ENCODE data around the gene OSBPL8.
A peak's percentile ranks its signal among the peaks of the same experiment; 100 is the strongest.

The OSBPL8 gene

DNA sequence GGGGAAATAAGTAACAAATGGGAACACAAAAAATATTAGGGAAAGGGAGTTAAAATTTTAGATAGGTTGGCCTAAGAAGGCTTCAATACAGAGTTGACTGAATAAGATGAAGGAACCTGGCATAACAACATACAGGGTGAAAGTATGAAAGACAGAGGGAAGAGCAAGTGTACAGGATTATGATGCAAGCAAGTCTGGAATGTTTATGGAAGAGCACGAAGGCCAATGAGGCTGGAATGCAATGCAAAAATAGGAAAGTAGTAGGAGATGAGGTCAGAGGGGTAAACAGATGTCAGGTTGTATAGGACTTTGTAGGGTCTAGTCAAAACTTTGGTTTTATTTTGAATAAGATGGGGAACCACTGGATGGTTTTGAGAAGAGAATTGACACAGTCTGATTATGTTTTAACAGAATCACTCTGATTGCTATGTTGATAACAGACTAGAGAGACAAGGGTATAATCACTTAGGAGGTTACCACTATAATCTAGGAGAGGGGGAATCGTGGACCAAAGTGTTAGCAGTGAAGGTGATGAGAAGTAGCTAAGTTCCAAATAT is 96.8 kb downstream of the OSBPL8 start:
- DNase-seq = no peak

DNA sequence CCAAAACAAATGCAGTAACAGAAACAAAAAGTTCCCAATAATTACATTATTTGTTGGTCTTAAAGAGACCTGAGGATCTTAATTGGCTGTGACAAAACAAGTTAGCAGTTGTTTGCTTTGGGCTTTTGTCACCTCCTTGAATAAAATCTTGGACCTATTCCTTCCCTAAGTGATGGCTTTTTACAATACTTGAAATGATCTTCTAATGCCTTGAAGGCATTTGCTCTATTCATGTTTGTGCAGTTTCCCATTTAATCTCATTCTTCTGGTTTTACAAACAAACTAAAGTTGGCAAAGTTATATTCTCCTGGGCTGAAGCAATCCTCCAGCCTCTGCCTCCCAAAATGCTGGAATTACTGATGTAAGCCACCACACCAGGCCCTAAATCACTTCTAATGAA is 98.8 kb downstream of the OSBPL8 start:
- no peak for DNase-seq

DNA sequence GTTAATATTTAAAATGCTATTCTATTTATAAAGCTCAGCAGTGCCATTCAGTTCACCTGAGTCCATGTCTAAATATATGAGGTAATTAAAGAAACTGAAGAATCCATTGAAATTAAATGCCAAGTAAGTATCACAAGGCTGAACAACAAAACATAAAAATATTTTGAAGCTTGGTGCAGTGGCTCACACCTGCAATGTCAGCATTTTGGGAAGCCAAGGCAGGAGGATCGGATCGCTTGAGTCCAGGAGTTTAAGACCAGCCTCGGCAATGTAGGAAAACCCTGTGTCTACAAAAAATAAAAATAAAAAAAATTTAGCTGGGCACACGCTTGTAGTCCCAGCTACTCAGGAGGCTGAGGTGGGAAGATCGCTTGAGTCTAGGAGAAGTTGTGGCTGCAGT is 101.8 kb downstream of the OSBPL8 start:
- DNase-seq = no peak

DNA sequence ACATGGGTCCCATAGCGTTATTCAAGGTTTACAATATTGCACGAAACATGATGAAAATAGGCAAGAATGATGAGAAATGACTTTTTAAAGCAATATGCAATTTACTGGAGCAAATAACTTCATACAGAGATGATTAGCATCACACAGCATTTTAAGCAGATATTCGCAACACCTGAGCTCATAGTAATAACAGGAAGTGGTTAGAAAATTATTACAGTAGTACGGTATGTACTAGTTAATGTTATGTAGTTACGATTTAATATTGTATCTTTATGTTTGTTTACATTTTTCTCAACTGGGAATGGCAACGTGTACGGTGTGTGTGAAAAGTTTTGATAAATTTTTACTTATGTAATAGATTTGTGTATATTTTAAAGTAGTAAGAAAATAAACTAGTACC is 102.6 kb downstream of the OSBPL8 start:
- no peak for DNase-seq

DNA sequence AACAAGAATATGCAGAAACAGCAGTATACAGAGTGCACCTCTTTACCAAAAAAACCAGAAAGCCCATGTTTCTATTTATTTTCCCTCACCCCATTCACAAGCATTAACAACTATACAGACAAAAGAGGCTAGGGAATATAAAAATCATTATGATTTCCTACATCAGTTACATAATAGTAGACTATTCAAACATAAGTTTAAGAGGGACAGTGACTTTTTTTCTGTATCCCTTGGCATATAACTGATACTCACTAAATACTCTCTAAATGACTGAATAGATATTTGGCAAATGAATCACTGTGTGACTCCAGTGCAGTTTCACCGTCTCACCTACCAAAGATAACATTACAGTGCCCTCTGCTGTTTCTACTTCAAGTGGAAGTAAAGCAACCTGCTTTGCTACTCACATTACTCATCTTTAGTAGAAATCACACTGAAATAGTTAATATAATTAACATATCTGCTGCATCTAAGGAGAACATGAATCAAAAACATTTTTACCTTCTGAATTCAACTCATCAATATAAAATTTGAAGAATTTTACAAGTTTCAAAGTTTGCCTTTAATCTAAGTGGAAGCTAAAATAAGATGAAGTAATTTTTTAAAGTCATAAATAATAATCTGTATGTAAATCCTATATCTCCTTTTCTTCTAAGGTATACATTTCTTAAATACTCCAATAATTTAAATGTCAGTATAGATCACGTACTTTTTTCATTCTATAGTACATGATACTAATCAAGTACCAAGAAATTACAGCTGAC is 103.8 kb downstream of the OSBPL8 start:
- peak in 1 of 2 donors; percentile 12 for DNase-seq

DNA sequence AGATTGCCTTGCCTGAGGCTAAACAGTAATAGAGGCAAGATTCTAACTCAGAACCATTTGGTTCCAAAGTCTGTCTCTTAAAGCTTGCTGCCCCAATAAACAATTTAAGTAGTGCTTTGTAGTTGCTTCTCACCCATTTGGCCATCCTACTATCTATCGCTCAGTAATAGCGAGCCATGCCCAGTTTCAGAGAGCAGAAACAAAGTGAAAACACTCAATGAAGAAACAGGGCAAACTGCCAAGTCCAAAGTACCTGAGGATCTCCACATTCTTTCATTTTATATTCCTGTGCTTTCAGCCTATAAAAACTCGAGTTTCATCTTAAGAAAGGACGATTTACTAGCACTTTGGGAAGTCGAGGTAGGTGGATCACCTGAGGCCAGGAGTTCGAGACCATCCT is 108.0 kb downstream of the OSBPL8 start:
- DNase-seq = no peak

DNA sequence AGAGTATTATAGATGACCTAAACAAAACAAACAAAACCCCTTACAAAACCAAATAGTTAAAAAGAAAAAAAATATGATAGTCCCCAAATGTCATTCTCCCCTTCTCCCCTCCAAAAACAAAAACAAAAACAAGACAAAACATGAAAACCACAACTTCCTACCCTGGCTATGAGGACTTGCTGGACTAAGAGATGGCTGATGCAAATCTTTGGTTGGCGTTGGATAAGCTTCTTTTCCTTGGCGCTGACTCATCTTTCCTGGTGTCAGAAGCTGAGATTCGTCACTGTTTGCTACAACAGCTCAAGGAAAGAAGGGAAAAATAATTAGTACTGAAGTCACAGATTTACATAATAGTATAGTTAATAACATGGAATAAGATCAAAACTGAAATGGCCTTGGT is 108.9 kb downstream of the OSBPL8 start:
- no peak for DNase-seq

DNA sequence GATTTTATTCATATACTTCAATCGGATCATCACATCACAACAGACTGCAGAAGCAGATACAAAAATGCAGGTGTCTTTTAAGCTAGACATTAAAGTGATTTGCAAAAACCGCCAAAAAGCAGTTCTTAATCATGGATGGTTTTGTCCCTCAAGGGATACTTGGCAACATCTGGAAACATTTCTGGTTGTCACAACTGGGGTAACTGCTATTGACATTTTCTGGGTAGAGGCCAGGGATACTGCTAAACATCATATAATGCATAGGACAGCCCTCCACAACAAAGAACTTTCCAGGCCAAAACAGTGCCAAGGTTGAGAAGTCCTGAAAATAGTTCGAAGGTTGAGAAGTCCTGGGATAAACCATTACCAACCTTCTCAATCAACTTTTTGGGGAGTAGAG is 109.6 kb downstream of the OSBPL8 start:
- no peak for DNase-seq

DNA sequence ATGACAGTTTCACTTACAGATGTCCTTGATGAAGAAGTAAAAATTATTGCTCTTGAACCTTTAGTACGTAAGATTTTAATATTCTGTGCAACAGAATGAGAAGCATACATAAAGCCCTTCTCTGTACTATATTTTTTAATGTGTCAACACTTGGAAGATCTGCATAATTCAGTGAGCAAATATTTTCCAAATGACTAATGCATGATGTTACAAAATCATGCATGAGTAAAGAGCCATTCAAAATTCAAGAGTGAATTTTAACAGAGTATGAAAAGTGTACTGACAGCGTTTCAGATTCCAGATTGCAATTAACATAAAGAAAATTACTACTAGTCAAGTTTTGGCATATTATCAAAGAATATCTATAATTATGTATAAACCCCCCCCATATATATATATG is 110.0 kb downstream of the OSBPL8 start:
- no peak for DNase-seq

DNA sequence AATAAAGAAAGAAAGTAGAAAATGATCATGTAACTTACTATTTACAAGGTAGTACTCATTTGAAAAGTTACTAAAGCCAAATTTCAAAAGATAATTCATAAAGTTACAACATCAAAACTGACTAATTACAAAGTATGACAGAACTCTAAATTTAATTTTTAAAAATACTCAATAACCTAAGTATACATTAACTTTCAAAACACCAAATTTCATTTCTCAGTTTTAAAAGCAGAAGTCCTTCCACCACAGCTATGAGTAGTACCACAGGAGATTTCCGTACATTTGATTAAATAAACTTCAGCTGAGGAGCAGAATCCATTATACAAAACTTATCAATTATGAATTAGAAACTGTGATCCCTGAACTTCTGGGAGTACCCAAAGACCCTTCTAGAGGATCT is 110.6 kb downstream of the OSBPL8 start:
- no peak for DNase-seq

DNA sequence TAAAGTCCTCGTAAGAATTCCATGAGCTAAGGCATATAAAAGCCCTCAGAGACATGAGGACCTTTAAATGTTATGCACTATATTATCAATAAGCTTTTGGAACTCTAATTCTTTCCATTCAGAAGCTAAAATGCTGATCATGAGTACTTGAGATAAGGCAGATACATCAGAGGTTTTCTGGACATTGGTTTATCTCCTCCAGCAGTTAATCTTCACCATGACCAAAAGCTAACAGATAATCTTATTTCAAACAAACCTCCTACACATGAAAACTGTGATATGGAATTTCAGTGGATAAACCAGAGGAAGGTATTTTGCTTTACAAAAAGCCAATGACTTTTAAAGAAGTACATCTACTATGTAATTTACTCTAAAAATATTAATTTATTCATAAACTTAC is 113.5 kb downstream of the OSBPL8 start:
- DNase-seq = no peak

DNA sequence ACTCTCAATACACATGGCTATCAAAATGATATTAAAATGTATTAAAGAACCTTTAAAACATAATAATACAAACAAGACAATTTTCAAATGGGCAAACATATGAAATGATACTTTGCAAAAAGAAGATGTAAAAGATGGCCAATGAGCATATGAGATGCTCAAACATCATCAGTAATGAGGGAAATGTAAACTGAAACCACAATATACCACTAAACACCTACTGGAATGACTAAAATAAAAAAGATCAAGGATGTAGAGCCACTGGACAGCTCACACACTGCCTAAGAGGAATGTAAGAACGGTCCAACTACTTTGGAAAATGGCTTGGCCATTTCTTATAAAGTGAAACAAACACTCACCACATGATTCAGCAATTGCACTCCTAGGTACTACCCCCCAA is 114.1 kb downstream of the OSBPL8 start:
- no peak for DNase-seq

DNA sequence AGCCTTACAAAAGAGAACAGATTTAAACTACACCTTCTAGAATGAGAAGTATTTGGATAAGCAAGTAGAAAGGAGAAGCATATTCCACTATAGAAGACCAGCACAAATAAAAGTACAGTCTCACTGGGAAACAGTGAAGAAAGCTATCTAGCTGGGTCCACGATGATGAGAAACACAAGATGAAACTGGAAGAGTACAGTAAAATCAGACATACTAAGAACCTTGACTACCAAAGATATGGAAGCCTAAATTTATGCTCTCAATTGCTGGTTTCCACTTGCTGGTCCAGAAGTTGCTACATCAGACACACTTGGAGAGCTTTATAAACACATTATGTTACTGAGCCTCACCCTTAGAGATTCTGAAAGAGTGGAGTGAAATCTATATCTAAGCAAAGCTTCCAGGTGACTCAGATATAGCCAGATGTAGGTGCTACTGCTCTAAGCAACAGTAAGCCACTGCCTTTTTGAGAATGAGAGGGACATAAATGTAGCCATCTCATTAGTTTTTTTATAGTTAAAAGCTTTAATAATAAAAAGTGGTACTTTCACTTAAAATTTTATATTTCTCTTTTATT is 115.1 kb downstream of the OSBPL8 start:
- DNase-seq = no peak

DNA sequence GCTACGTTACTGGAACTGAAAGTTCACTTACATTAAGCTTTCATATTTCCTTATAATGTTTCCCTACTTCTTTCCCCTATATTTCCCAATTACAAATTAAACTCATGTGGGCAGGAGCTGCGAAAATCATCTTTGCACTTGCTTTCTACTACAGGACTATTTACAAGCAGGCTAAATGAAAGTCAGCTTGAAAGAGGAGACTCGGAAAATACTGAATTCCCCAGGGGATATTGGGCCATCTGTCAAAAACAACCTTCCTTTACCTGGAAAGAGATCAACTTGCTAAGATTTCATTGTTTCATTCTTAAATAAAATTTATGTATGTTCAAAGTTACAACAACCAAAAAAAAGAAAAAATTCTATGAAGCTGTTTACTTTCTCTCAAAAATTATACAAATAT is 118.6 kb downstream of the OSBPL8 start:
- DNase-seq = no peak

DNA sequence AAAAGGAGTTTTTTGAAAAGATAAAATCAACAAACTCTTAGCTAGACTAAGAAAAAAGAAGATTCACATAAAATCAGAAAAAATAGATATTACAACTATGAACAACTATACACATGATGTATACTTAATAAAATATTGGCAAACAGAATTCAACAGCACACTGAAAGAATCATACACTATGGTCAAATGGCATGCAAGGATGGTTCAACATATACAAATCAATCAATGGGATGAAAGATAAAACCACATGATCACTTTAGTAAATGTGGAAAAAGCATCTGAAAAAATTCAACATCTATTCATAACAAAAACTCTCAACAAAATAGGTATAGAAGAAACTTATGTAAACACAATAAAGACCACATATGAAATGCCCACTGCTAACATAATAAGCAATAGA is 126.8 kb downstream of the OSBPL8 start:
- no peak for DNase-seq

DNA sequence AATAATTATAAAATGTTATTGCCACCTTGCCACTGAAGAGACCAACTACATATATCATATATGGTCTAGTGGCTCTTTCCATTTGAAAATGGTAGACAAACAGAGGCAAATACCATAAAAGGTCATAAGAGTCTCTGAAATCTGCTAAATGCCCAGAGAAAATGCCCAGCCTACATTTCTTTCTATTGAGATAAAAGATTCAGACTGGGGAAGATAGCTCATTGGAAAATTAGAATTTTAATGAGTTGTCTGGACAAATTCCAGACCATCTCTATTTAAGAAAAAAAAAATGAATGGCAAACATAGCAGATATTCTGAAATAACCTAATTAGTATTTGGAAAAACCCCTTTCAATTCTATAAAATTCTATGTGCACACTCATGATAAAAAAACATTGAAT is 131.5 kb downstream of the OSBPL8 start:
- no peak for DNase-seq

DNA sequence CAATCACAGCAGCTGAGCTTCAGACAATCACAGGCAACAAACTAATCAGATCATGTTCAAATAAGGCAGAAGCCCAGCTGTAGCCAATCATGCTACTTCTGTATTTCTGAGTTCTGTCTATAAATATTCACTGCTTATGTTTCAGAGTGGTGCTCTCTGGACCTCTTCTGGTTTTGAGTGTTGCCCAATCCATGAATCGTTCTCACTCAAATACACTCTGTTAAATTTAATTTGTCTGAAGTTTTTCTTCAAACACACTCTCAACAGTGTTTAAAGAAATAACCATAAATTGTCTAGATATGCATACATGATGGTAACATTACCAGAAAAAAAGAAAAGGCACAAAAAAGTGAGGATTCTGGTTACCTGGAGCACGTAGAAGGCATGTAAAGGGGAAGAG is 133.4 kb downstream of the OSBPL8 start:
- no peak for DNase-seq

DNA sequence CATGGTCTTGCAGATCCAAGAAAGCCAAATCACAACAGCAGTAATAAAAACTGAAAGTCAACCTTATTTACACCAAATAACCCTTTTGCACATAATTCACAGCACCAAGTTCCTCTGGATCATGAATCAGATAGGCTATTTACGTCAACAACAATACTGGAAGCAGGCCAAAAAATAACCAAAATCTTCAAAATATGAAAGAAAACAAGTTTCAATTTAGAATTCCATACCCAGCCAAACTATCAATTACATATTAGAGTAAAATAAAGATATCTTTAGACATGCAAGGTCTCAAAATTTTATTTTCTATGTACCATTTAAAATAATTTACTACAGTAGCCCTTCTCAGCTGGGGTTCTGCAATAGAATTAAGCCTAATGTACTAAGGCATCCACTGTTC is 134.6 kb downstream of the OSBPL8 start:
- DNase-seq = no peak

DNA sequence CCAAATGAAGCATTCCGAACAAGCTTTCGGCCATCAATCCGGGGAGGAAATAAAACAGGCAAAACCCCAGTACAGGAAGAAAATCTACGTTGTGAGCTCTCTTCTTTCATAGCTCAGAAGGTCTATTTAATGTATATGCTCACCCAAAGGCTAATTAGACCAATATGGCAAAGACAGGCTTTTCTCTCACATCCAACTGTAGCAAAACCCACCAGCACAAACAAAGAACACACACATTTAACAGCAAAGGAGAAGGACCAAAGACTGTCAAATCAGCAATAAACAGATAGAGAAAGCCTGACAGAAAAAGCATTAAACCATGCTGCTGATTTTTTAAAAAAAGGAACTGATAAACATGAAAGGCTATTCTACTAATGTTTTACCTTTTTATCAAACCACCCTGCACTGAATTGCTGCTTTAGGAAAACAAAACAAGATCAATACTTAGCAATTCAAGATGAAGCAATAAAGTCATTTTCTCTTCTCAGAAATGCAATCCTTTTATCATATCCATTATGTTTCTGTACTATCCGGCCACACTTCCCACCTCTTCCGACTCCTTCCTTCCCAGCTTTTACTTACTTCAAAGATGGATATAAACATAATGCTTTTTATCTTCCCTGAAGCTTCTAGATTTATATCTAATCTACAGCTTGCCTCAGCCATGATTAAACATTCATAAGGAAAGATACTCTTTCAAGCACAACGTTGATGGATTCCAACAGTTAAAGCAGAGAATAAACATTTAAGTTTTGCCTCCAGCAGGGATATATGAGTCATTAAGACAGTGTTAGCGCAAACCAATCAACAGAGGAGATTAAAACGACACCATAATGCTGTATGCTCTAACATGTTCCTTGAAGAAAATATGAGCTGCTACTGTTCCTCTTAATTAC is 136.8 kb downstream of the OSBPL8 start:
- DNase-seq = no peak

DNA sequence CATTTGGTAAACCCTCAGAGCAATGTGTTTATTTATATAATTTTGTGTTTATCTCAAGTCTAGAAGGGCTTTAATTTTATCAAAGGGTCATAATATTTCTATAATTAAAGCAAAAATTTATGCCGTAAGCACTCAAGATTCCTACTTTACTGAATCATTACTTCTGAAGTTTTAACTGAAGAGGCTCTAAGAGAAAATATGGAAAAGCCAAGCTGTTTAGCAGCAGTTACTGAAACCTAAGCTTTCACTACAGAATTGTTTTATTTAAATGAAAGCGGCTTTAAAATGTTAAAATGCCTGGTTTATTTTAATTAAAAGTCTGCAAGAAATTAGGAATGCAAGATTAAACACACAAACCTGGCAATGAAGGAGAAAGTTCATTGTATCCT is 137.4 kb downstream of the OSBPL8 start:
- DNase-seq = no peak

DNA sequence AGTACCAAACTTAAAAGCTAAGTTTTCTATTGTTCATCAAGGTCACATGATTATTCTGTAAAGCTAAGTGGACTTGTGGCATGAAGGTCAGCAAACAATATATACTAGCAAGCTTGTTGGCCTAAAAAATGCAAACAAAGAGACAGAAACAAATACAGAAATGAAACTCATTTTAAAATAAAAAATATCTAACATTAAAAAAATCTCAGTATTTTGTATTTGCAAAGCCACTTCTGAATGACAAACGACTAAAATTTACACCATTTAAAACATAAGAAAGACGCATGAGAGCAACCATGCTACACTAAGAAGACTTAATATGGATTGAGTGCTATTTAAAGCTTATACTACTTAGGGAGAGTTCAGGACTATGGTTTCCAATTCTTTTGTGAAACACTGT is 138.5 kb downstream of the OSBPL8 start:
- DNase-seq = no peak

DNA sequence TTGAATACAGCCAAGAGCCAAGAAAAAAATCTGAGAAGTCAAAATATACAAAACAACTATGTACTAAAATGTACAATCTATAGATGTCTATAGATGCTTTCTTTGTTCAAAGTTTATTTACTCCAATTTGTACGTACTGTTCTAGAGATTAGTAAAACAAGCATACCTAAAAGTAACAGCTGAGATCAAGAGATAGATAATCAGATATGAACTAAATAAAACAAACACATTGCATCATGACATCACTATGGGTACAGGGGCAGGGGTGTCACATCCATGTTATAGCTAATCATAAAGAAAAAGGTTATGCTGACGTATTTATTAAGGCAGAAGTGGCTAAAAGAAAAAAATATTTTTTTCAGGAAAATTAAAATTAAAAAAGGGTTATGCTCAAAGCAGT is 139.3 kb downstream of the OSBPL8 start:
- DNase-seq = no peak

DNA sequence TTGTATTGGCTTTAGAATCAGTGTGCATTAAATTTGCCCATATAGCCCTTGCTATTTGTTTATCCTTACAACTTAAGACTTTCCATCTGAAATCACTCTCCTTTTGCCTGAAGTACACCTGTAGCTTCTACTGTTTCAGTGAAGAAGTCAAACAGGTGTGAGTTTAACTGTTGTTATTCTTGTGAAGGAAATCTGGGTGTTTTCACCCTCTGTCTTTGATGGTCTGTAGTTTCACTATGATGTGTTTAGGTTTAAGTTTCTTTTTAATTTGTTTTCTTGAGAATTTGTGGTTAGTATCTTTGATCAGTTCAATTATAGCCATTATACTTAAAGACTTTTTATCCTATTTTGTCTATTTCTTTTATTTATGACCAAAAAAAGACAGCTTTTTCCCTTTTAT is 142.5 kb downstream of the OSBPL8 start:
- no peak for DNase-seq

DNA sequence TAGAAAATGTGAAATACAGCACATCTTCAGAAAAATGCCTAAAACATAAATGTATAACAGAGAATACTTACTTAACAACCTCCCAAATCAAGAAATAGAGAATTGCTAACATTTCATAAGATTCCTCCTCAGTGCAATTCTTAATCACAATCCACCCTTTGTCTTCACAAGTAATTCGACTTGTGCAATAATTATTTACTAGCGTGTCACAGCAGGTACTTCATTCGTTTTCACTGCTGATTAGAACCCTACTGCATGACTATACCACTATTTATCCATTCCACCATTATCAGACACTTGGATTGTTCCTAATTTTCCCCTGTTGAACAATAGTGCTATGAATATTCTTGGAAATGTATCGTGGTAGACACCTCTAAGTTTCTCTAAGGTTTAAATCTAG is 146.4 kb downstream of the OSBPL8 start:
- DNase-seq = no peak
